ENCODE measurements around the gene SH2B3.

SH2B3 gene

GRCh38 chr12:111407377-111408115, 1.8 kb downstream of the SH2B3 start:
- no peak for DNase-seq (ENCODE audit: low read depth, low spot score)
- ChIA-PET CTCF (interaction anchor here (1.3 to 25.8 kb wide), 4 partner anchors 9 to 40 kb away, joined by 5 to 899 read pairs (median 32); no protein-coding TSS in a partner anchor), POLR2A (no interaction called here)
- H3K4me3 ChIP-seq (ENCODE audit: low read depth, low read length) = peak overlapping the region; percentile 95
- no peak for TF ChIP-seq CTCF (IDR thresholded peaks at IDR 0.05; ENCODE audit: insufficient read depth, low read length, missing control alignments)

- ChIA-PET CTCF (interaction anchor here (1.3 to 25.8 kb wide), 4 partner anchors 9 to 39 kb away, joined by 5 to 899 read pairs (median 32); no protein-coding TSS in a partner anchor), POLR2A (no interaction called here)
- DNase-seq (ENCODE audit: low read depth, low spot score) = no peak
- H3K4me3 ChIP-seq (ENCODE audit: low read depth, low read length) = peak overlapping the region; percentile 95
- TF ChIP-seq CTCF (IDR thresholded peaks at IDR 0.05; ENCODE audit: insufficient read depth, low read length, missing control alignments) = no peak
Observed at GRCh38 chr12:111408116-111408440, 2.4 kb downstream of the SH2B3 start.

- DNase-seq (ENCODE audit: low read depth, low spot score) = no peak
- ChIA-PET POLR2A (no interaction called here), CTCF (interaction anchor here (0.9 to 25.8 kb wide), 5 partner anchors 10 to 38 kb away, joined by 4 to 899 read pairs (median 6); no protein-coding TSS in a partner anchor)
- TF ChIP-seq CTCF (IDR thresholded peaks at IDR 0.05; ENCODE audit: insufficient read depth, low read length, missing control alignments) = no peak
- H3K4me3 ChIP-seq (ENCODE audit: low read depth, low read length) = peak overlapping the region; percentile 38
Observed at GRCh38 chr12:111408686-111409402, 3.1 kb downstream of the SH2B3 start.

- ChIA-PET POLR2A (interaction anchor here (0.6 kb wide), 1 partner anchor 11 kb away, joined by 4 read pairs; no protein-coding TSS in a partner anchor), CTCF (interaction anchor here (0.9 to 25.8 kb wide), 3 partner anchors 11 to 38 kb away, joined by 4 to 899 read pairs (median 58); no protein-coding TSS in a partner anchor)
- H3K4me3 ChIP-seq (ENCODE audit: low read depth, low read length) = peak overlapping the region; percentile 38
- TF ChIP-seq CTCF (IDR thresholded peaks at IDR 0.05; ENCODE audit: insufficient read depth, low read length, missing control alignments) = no peak
- no peak for DNase-seq (ENCODE audit: low read depth, low spot score)
Observed at GRCh38 chr12:111409403-111409779, 3.7 kb downstream of the SH2B3 start.

- DNase-seq (ENCODE audit: low read depth, low spot score) = no peak
- peak overlapping the region; percentile 38 for H3K4me3 ChIP-seq (ENCODE audit: low read depth, low read length)
- CTCF ChIA-PET = interaction anchor here (5.0 to 25.8 kb wide), 3 partner anchors 12 to 37 kb away, joined by 56 to 899 read pairs (median 58); no protein-coding TSS in a partner anchor
- POLR2A ChIA-PET = interaction anchor here (0.6 to 0.7 kb wide), 2 partner anchors 10 to 62 kb away, joined by 3 to 4 read pairs; no protein-coding TSS in a partner anchor
- no peak for TF ChIP-seq CTCF (IDR thresholded peaks at IDR 0.05; ENCODE audit: insufficient read depth, low read length, missing control alignments)
Observed at GRCh38 chr12:111409780-111410430, 4.2 kb downstream of the SH2B3 start.

Data from AG04449 (cell line).